Measurements from ENCODE around the gene IL4I1.

DNA sequence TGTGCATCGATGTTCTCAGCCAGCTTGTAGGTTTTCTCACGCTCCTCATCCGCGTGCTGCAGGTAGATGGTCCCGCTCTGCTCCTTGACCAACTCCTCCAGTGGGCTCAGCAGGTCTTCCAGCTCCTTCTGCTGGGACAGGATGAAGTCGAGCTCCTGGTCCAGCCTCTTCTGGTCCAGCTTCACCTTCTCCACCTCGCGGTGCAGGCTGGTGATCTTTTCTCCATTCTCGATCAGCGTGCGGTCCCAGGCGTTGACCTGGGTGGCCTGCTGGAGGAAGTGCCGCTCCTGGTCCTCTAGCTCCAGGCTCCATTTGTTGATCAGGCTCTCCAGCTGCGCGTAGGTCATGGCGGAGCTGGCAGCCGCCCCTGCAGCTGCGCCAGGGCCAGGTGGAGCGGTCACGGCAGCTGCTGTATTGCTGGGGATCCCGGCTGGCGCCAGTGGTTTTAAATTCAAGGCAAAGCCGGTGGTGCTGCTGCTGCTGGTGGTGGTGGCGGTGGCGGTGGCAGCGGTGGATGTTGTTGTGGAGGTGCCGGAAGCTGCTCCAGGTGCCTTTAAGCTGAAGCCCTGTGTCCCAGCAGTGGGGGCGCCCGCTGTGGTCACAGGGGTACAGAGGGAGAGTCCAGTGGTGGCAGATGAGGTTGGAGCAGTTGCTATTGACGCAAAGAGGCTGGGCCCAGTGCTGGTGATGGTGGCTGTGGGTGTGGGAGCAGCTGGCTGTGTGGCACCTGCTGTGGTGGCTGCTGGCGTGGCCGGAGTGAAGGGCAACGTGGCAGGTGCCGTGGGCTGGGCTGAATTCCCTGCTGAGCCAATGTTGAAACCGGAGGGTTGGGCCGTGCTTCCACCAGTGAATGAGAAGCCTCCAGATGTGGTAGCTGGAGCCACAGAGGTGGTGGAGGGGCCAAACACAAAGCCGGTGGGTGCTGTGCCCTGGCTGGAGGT, 12.1 kb upstream of the IL4I1 start:
- TF ChIP-seq, protein P1, sequence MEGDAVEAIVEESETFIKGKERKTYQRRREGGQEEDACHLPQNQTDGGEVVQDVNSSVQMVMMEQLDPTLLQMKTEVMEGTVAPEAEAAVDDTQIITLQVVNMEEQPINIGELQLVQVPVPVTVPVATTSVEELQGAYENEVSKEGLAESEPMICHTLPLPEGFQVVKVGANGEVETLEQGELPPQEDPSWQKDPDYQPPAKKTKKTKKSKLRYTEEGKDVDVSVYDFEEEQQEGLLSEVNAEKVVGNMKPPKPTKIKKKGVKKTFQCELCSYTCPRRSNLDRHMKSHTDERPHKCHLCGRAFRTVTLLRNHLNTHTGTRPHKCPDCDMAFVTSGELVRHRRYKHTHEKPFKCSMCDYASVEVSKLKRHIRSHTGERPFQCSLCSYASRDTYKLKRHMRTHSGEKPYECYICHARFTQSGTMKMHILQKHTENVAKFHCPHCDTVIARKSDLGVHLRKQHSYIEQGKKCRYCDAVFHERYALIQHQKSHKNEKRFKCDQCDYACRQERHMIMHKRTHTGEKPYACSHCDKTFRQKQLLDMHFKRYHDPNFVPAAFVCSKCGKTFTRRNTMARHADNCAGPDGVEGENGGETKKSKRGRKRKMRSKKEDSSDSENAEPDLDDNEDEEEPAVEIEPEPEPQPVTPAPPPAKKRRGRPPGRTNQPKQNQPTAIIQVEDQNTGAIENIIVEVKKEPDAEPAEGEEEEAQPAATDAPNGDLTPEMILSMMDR (IDR thresholded peaks at IDR 0.05) = no peak
- TF ChIP-seq POLR2A (IDR thresholded peaks at IDR 0.05) = no peak
- TF ChIP-seq EP300 (IDR thresholded peaks at IDR 0.05) = no peak
